GM21381 (cell line): Measurements from ENCODE around the gene KMT2D.

Experiments
- ATAC-seq: cut with Tn5 transposase; IDR thresholded peaks from one replicate; pipeline ENCODE4 v1.9.1; 2021; ENCODE audit warnings: mild to moderate bottlenecking, moderate library complexity; ENCODE audit not compliant: unreplicated experiment

The KMT2D gene

GRCh38 chr12:49019443-49020324 lies 40.9 kb downstream of the KMT2D start:
- ATAC-seq, result no peak

GRCh38 chr12:49019120-49019430 lies 41.5 kb downstream of the KMT2D start:
- ATAC-seq, result peak; percentile 20

GRCh38 chr12:49018261-49019119 lies 42.1 kb downstream of the KMT2D start, which contains the start of gene PRKAG1:
Gene PRKAG1 (minus strand): TSS chr12:49018776. CDS start chr12:49018740, 36 bp downstream.
- ATAC-seq, result peak; percentile 87

GRCh38 chr12:49017891-49018260 lies 42.7 kb downstream of the KMT2D start:
- no peak for ATAC-seq

GRCh38 chr12:49015196-49015595 lies 45.4 kb downstream of the KMT2D start:
- no peak for ATAC-seq

GRCh38 chr12:49014547-49014946 lies 46.0 kb downstream of the KMT2D start:
- no peak for ATAC-seq

- no peak for ATAC-seq
Observed at GRCh38 chr12:49013428-49013827, 47.2 kb downstream of the KMT2D start.

GRCh38 chr12:49012739-49013138 lies 47.9 kb downstream of the KMT2D start:
- ATAC-seq, result no peak
